ENCODE results near the gene ANKRD27. TPM values are rescaled to one million over a fixed set of nuclear protein-coding genes. Genes with fewer than 3 reads are reported as not detected.

ANKRD27 gene
- total RNA-seq, 3 donors from 2014 or later (not counting 1 experiment from before 2014, with no cell fraction given) = 35.8 to 47.1 (median 40.8) TPM

DNA sequence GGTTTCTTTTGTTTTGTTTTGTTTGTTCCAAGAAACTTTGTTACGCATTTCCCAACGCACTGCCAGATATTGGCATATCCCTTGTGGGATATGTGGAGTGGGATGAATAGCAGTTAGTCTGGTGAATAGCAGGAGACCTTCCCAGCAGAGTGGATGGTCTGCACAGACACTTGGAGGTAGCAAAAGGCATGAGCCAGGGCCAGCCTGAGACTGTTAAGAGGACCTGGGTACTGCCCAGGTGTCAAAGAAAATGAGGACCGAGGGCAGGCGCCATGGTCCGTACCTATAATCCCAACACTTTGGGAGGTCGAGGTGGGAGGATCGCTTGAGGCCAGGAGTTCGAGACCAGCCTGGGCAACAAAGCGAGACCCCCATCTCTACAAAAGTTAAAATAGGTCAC lies 107.5 kb downstream of the ANKRD27 start:
- Mint-ChIP-seq H3K4me3 (no peak overlapping the region), H3K27ac (no peak overlapping the region), H3K36me3 (no peaks in the 10 kb centered on the region), H3K9me3 (no peaks in the 10 kb centered on the region), H3K27me3 (ENCODE audit: low read depth in 2 of 2) (peaks cover 6 to 8% of the 10 kb centered on the region in 2 donors), H3K4me1 (peaks cover 8% of the 10 kb centered on the region in 2 donors)
- no peak overlapping the region for H3K27ac ChIP-seq (ENCODE audit: low read length)
- DNase-seq = no peak
- no peaks in the 10 kb centered on the region for H3K36me3 ChIP-seq (ENCODE audit: control insufficient read depth, insufficient read depth, low read length)
- no peaks in the 10 kb centered on the region for H3K9me3 ChIP-seq (ENCODE audit: control insufficient read depth, insufficient read depth, low read length)
- H3K4me3 ChIP-seq (ENCODE audit: low read length) = no peak overlapping the region
- TF ChIP-seq, protein P1, sequence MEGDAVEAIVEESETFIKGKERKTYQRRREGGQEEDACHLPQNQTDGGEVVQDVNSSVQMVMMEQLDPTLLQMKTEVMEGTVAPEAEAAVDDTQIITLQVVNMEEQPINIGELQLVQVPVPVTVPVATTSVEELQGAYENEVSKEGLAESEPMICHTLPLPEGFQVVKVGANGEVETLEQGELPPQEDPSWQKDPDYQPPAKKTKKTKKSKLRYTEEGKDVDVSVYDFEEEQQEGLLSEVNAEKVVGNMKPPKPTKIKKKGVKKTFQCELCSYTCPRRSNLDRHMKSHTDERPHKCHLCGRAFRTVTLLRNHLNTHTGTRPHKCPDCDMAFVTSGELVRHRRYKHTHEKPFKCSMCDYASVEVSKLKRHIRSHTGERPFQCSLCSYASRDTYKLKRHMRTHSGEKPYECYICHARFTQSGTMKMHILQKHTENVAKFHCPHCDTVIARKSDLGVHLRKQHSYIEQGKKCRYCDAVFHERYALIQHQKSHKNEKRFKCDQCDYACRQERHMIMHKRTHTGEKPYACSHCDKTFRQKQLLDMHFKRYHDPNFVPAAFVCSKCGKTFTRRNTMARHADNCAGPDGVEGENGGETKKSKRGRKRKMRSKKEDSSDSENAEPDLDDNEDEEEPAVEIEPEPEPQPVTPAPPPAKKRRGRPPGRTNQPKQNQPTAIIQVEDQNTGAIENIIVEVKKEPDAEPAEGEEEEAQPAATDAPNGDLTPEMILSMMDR (IDR thresholded peaks at IDR 0.05) = no peak
- intact Hi-C loops (cut with micrococcal nuclease) = no loop called here
- ATAC-seq = no peak
- WGBS (ENCODE audit: insufficient coverage) = 92% methylated on average over 9 of the region's 9 CpGs
- no peaks in the 10 kb centered on the region for H3K4me1 ChIP-seq (ENCODE audit: control insufficient read depth, insufficient read depth, low read length)
- no peaks in the 10 kb centered on the region for H3K27me3 ChIP-seq (ENCODE audit: control insufficient read depth, insufficient read depth, low read length)

GRCh38 chr19:32566246-32566830 lies 108.6 kb downstream of the ANKRD27 start:
- Histone ChIP-seq H3K36me3 (ENCODE audit: control insufficient read depth, insufficient read depth, low read length) (no peaks in the 10 kb centered on the region), H3K27ac (ENCODE audit: low read length) (no peak overlapping the region), H3K9me3 (ENCODE audit: control insufficient read depth, insufficient read depth, low read length) (no peaks in the 10 kb centered on the region), H3K4me3 (ENCODE audit: low read length) (no peak overlapping the region), H3K27me3 (ENCODE audit: control insufficient read depth, insufficient read depth, low read length) (no peaks in the 10 kb centered on the region), H3K4me1 (ENCODE audit: control insufficient read depth, insufficient read depth, low read length) (no peaks in the 10 kb centered on the region)
- DNase-seq (no peak), ATAC-seq (no peak)
- 87% methylated on average over 5 of the region's 5 CpGs for WGBS (ENCODE audit: insufficient coverage)
- intact Hi-C loops (cut with micrococcal nuclease) = no loop called here
- peaks cover 6 to 8% of the 10 kb centered on the region in 2 donors for H3K27me3 Mint-ChIP-seq (ENCODE audit: low read depth in 2 of 2)
- H3K4me1 Mint-ChIP-seq = peaks cover 8% of the 10 kb centered on the region in 2 donors
- H3K27ac Mint-ChIP-seq = no peak overlapping the region
- H3K9me3 Mint-ChIP-seq = no peaks in the 10 kb centered on the region
- TF ChIP-seq, protein P1 (IDR thresholded peaks at IDR 0.05) = no peak
- no peaks in the 10 kb centered on the region for H3K36me3 Mint-ChIP-seq
- H3K4me3 Mint-ChIP-seq = no peak overlapping the region

- H3K27ac Mint-ChIP-seq = no peak overlapping the region
- intact Hi-C loops (cut with micrococcal nuclease) = no loop called here
- H3K4me3 Mint-ChIP-seq = no peak overlapping the region
- Histone ChIP-seq H3K27me3 (ENCODE audit: control insufficient read depth, insufficient read depth, low read length) (no peaks in the 10 kb centered on the region), H3K27ac (ENCODE audit: low read length) (no peak overlapping the region), H3K4me1 (ENCODE audit: control insufficient read depth, insufficient read depth, low read length) (no peaks in the 10 kb centered on the region), H3K4me3 (ENCODE audit: low read length) (no peak overlapping the region), H3K36me3 (ENCODE audit: control insufficient read depth, insufficient read depth, low read length) (no peaks in the 10 kb centered on the region), H3K9me3 (ENCODE audit: control insufficient read depth, insufficient read depth, low read length) (no peaks in the 10 kb centered on the region)
- 99% methylated on average over 9 of the region's 9 CpGs for WGBS (ENCODE audit: insufficient coverage)
- H3K36me3 Mint-ChIP-seq = no peaks in the 10 kb centered on the region
- H3K27me3 Mint-ChIP-seq (ENCODE audit: low read depth in 2 of 2) = peaks cover 0 to 3% of the 10 kb centered on the region in 2 donors
- TF ChIP-seq, protein P1 (IDR thresholded peaks at IDR 0.05) = no peak
- peaks cover 0 to 5% of the 10 kb centered on the region in 2 donors for H3K4me1 Mint-ChIP-seq
- ATAC-seq (no peak), DNase-seq (no peak)
- no peaks in the 10 kb centered on the region for H3K9me3 Mint-ChIP-seq
Measured at GRCh38 chr19:32563761-32564160, 111.2 kb downstream of the ANKRD27 start.
